ENCODE data around the gene DDHD1.
"Not testable (repeated sequence)": the region's sequence is repeated elsewhere in the genome, so short reads cannot be mapped to it uniquely, and the experiment has no call there.

The DDHD1 gene

DNA sequence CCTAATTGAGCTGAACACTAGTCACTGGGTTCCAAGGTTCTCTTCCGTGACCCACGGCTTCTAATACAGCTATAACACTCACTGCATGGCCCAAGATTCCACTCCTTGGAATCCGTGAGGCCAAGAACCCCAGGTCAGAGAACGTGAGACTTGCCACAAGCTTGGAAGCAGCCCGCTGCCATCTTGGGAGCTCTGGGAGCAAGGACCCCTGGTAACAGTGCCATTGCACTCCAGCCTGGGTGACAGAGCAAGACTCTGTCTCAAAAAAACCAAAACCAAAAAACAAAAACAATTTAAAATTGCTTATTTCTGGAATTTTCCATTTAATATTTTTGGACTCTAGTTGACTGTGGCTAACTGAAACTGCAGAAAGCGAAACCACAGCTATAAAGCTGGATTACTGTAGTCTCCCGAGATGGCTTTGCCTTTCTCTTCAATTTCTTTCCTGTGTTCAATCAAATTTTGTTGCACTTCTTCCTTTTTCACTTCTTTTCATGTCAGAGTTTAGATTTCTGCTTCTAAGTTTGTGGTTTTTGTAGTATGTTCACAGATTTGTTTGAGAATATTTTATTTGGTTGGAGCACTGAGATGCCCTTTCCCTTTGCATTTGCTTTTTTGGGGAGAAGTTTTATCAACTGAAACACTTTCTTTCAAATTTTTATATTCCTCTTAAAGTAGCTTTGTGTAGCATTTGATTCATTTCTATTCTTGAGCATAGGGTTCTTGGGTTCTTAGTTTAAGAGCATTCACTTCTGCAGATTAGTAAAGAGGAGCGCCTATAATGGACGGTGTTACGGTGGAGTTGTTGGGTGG lies 44.6 kb downstream of the DDHD1 start:
- DNase-seq (ENCODE audit: low read depth) = no peak

DNA sequence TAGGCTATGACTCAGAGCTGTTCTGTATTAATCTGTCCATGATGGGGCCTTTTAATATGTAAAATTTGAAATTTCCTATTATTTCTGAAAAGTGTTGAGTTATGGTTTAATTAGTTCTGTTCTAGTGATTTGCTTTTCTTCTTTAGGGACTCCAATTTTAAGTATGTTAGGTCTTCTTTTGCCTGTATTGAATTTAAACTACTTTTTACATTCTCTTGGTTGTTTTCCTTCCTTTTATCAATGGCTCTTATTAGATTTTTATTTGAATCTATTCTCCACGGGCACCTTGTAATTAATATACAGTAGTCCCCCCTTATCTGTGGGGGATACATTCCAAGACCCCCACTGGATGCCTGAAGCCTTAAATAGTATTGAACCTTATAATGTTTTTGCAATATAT lies 46.4 kb downstream of the DDHD1 start:
- no peak for DNase-seq (ENCODE audit: low read depth)

DNA sequence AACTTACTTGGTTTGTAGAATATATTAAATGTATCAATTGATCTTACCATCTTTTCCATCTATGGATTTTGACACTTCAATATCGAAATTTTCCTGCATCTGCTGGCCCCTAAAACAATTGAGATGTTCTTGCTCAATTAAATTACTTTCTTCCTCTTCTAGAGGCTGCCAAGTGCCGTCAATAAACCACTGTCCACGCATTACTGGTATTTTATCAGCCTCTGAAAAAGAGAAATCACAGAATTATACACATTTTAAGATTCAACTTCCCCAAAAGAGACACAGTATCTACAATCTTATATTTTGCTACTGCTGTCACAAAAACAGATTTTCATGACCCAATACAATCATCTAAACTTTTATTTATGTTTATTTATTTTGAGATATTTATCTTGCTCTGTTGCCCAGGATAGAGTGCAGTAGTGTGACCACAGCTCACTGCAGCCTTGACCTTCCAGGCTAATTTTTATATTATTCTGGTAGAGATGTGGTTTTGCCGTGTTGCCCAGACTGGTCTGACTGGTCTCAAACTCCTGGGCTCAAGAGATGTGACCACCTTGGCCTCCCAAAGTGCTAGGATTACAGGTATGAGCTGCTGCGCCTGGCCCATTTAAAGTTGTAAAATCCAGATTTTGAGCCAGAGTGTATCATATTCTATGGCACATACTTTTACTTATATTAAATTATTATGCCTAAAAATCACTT lies 49.3 kb downstream of the DDHD1 start:
- no peak for DNase-seq (ENCODE audit: low read depth)

DNA sequence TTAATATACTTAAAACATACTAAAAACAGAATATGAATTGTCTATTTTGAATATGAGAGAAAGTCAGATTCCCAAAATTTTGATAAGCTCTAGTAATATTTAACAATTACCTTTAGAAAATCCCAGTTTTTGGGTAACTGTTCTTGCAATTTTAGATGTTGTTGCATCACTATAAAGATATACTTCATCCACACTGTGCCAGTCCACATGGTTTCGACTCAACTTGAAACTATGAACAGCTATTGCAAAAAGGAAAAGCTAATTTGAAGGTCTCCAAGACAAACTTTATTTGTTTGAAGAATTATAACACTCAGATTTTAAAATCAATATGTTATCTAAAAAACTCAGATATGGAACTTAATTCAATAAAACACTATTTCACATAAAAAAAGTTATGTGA lies 59.9 kb downstream of the DDHD1 start:
- no peak for DNase-seq (ENCODE audit: low read depth)

DNA sequence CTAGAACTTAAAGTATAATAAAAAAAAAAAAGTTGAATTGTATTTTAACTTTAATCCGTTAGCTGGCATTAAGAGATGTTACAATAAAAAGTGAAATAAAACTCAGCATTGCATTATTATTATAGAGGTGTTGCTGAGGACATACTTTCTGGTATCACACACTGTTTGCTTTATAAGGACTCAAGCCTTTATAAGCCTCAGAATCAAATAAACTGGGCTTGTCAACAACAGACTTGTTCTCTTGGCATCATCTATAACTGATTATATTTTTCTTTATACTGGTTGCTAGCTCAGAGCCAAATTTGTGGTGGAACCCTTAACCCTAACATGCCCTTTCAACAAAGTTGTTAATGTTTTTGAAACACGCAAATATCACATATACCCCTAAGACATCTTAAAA lies 62.3 kb downstream of the DDHD1 start:
- DNase-seq (ENCODE audit: low read depth) = no peak

DNA sequence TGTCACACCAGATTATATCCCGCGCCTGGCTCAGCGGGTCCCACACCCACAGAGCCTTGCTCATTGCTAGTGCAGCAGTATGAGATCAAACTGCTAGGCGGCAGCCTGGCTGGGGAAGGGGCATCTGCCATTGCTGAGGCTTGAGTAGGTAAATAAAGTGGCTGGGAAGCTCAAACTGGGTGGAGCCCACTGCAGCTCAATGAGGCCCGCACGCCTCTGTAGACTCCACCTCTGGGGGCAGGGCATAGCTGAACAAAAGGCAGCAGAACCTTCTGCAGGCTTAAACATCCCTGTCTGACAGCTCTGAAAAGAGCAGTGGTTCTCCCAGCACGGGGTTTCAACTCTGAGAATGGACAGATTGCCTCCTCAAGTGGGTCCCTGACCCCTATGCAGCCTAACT lies 68.2 kb downstream of the DDHD1 start:
- DNase-seq (ENCODE audit: low read depth) = not testable (repeated sequence)

DNA sequence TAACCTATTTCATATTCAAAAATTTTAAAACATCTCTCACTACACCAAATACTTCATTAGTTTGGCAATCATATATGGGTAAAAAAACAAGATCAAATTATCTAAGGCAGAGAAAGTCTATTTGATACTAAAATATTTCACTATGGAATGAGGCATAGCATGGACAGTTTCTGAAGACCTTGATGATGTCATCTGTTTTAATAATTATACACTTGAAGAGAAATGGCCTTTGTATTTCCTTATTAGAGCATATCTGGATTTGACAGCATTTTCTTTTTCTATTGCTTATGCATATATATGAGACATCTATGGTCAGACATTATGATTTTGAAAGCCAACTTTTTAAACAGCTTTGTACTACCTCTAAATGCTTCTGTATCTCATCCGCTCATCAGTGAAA lies 88.6 kb downstream of the DDHD1 start:
- DNase-seq (ENCODE audit: low read depth) = no peak

DNA sequence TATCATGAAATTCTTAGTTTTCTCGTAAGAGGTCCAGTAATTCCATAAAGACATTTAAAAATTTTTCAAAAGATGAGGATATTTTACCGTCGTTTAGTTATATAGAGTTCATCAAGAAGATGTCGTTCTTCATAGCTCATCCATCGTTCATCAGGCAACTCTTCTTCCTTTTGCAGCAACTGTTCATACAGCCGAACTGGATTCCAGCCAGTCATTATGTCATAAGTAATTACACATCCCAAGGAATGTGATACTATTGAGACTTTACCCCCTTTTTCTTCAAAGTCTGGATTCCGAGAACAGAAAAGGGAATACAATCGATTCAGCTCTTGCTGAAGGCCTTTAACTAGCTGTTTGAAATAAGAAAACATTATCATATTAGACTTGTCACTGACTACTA lies 90.3 kb downstream of the DDHD1 start:
- no peak for DNase-seq (ENCODE audit: low read depth)

DNA sequence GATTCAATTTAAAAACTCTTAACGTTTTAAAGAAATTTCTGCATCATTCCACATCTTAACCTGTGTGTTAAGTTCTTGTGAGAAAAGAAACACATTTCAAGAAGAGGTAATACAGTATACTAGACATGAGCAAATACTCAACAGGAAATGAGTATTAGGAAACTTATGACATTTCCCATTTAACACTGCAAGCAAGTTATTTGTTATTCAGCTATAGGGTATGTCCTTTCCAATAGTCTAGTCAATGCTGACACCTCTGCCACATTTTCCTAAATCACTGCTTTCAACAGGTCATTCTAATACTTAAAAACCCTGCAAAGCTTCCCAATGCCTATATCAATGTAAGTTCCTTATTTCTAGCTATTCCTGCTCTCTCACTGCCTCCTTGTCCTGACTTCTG lies 93.1 kb downstream of the DDHD1 start:
- no peak for DNase-seq (ENCODE audit: low read depth)

DNA sequence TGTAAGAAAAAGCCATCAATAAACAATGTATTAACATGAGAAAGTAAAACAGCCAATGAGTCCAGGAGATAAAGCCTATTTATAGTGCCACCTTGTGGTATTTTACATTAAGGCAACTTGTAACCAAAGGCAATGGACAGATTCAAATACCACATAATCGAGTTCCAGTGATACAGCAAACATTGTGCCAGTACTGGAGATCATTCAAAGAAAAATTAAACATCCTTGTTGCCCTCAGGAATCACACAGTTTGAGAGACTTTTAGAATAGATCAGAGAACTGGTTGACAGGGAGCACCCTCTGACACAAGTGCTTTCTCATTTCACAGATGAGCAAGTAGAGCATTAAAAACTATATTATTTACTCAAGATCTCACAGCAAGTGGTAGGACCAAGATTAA lies 98.1 kb downstream of the DDHD1 start:
- DNase-seq (ENCODE audit: low read depth) = no peak

DNA sequence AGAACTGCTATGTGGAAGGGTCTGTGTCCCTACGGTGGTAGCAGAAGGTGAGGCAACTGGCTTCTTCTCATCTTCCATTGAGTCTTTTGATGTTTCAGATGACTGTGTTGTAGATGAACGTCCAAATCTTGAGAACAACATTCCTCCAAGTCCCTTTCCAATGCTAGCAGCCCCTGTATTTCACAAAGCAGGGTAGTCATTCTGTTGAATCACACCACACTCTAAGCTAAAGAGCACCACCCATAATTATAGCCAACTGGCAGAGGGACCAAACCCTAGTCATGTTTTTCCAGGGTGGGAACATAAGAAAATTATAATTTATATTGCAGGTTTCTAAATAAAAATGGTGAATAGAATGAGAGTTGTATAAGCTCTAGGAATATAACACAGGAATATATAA lies 98.7 kb downstream of the DDHD1 start:
- no peak for DNase-seq (ENCODE audit: low read depth)

DNA sequence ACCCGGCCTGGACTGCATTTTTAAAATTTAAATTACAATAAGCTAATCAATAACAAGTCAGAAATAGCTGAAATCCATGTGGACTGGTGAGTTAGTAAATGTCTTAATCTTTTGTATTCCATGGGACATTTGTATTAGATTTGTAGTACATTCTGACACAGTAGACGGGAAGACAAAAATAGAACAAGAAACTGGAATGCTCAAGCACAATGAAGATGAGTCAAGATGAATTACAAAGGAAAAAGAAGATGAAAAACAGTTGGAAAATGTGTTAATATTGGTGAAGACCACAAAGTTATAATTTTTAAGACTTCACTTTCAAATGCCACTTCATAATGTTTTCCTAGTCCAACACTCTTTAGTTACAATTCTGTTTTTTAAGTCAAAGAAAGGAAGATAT lies 104.5 kb downstream of the DDHD1 start:
- DNase-seq (ENCODE audit: low read depth) = no peak

DNA sequence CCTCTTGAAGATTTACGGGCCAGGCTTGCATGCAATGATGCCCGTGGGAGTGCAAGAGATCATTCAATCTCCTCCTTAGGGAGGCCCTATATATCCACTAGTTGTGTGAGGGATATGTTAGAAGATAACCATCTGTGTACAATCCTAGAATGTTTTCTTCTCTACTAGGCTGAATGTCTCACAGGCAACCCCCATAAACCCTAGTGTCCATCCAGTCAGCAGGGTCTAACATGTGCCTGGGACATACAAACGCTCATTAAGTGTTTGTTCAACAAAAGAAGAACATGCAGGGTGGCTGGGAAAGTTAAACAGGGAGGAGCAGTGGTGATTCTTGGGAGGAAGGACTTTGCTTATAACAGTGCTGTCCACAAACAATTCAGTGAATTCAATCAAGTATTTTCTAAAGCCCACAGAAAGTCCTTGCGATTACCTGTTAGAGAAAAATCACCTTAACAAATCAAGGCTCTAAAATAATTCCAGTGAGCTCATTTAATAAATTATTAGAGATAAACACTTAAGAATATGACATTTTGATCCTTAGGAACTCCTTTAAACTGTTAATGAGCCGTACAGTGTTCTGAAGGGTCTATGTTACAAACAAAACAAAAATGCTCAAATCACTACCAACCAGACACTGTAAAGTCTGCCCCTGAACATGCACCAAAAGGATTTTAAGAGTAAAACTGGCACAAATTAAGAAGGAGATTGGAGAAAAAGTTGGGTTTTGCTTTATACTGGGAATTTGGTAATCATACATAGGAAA lies 105.6 kb downstream of the DDHD1 start:
- no peak for DNase-seq (ENCODE audit: low read depth)

DNA sequence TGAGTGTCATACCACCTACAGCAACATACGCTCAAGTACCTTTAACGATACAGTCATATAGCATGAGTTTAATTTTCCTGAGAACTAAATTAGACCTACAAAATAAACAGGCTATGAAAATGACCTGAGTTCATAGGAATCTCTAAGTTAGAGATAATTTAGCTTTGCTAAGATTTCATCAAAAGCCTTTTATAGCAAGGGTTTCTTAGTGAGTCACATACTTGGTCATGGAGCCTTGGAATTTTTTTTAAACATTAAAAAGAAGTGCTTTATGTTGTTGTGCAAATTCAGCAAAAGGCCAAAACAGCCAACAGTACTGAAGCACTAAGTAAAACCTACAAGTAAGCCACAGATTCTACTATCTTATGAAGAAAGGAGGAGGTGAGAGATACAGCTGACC lies 108.6 kb downstream of the DDHD1 start:
- DNase-seq (ENCODE audit: low read depth) = no peak

DNA sequence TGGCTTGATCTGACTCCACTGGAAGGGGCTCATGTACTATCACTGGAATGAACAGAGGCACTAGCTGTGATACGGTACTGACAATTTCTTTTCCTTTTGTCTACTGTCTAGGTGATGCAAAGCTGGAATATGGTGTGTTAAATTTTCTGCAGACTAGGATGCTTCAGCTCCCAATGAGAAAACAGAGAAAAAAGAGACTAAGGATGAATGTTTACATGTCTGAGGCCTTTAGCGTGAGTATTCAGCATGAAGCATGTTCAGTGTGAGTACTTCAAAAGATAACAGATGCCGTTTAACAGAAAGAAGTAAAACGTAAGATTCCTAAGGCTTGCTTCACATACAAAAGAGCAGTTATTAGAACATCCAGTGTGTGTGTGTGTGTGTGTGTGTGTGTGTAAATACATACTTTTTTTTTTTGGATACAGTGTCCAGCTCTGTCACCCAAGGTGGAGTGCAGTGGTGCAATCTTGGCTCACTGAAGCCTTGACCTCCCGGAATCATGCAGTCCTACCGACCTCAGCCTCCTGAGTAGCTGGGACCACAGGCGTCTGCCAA lies 110.0 kb downstream of the DDHD1 start:
- DNase-seq (ENCODE audit: low read depth) = no peak

DNA sequence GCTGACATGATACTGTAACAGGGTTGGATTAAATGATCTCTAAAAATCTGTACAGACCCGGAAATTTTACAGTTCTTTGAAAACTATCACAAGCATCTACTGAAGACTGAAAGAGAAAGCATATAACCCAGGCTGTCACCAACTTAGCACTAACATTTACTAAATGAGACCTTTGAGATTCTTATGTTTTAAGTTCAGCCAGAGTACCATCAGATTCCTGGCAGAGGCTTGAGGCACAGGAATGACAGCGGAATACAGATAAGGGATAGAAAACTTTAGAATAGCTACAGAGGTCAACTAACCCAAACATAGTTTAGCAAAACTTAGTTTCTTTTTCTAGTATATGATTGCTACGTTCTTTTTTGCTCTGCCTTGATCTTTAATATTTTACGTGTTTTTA lies 110.6 kb downstream of the DDHD1 start:
- no peak for DNase-seq (ENCODE audit: low read depth)

DNA sequence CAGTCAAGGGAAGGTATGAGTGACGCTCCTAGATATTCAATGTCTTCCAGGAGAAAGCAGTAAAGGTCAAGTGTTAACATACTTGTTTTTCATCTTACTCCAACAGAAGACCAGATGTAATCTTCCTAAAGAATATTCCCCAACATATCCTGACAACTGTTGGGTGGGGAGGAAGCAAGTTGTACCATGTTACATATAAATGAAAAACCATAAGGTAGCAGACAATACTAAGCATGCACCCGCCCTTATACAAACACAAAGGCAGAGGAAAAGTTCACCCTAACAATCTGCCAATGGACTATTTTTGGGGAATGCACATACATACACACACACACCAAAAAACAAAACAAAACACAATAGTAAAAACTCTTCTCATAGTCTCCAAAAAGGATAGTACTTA lies 112.1 kb downstream of the DDHD1 start:
- no peak for DNase-seq (ENCODE audit: low read depth)

DNA sequence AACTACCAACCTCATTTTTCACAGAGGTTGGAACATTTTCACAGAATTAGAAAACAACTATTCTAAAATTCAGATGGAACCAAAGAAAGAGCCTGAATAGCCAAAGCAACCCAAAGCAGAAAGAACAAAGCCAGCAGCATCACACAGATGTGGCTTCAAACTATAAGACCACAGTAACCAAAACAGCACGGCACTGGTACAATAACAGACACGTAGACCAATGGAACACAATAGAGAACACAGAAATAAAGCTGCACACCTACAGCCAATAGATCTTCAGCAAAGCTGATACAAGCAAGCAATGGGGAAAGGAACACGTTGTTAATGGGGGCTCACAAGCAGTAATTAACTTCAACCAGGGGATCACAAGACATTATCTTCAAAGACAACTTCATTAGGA lies 114.5 kb downstream of the DDHD1 start:
- DNase-seq (ENCODE audit: low read depth) = no peak

DNA sequence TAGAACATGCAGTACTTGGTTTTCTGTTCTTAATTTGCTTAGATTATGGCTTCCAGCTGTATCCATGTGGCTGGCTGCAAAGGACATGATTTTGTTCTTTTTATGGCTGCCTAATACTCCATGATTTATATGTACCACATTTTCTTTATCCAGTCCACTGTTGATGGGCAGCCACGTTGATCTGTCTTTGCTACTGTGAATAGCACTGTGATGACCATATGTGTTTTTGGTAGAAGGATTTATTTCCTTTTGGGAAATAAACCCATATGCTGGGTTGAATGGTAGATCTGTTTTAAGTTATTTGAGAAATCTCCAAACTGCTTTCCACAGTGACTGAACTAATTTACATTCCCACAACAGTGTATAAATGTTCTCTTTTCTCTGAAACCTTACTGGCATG lies 116.1 kb downstream of the DDHD1 start:
- no peak for DNase-seq (ENCODE audit: low read depth)

DNA sequence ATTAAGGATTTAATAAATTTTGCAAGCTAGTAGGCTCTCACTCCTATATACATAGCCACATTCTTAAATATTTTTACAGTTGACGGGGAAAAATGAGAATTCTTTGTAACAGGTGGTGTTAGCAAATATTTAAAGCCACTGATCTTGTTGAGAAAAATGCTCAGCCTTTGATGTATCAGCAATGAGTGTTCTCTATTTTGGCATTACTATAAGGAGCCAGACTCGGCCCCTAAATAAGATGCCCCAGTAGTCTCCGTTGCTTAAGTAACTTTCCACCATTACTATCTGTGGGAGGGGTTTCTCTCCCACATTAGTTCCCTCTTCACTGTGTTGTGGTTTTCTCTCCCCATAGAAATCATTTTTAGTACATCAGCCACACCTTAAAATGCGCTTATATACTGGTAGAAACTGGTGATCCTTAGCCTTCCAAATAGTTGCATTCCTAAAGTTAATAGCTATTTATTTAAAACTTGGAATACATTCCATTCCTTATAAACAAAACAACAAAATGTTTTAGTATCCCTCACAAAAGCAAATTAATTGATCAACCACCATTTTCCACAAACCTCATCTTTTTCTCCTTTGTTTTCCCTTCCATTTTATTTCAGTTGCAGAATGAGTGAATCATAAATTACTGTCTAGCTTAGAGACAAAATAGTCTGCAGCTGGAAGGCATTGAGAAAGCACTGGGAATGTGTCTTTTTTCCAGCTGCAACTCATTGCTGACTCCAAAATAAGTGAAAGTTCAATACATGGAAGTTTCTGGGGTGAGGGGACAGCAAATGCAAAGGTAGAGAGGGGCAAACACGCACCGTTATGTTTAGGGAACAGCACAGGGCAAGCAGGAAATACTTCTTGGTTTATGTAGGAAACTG lies 117.5 kb downstream of the DDHD1 start:
- DNase-seq (ENCODE audit: low read depth) = no peak

DNA sequence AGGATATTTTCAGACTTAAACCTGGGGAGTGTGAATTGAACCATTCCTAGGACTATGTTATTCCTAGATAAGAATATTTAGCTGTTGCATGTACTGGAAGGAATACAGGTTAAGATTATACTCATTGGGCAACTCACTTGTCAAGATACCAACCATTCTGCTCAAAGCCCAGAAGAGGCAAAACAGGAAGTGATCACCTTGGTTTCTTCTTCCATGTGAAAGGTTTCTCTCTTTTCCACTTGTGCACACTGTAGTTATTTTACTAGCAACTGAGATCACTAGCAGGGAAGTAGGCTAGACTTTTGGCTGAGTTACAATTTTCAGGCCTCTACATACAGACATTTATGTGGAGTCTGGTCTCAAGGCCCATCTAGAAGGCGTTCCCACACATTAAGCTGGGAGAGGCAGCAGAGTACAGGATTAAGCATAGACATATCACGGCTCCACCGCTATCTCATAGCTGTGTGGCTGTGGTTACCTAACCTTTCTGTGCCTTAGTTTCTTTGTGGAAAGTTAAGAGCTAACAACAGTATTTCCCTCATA lies 118.4 kb downstream of the DDHD1 start:
- DNase-seq (ENCODE audit: low read depth) = no peak

Data from T follicular helper cell (primary cell).